A549 treated with Mapracorat at 1 μM for 4 hours (cell line): Measurements from ENCODE around the gene HCAR1. TPM values are rescaled to one million over a fixed set of nuclear protein-coding genes. Genes with fewer than 3 reads are reported as not detected.

Experiments used
- total RNA-seq: library from RNA; stranded (reverse); fragments of 200-300 nt; extraction: Qiagen RNA extraction; gene quantifications from 5 replicates; pipeline ENCODE4 v1.2.3, GENCODE V29; 2022

HCAR1 gene
- total RNA-seq = 0.02 to 0.06 TPM (median 0.05 TPM) in 3 of 5 replicates, not detected in the others

GRCh38 chr12:122730215-122731014 is at the start of gene HCAR1:
TSS of gene HCAR1 (minus strand) at chr12:122730844. CDS start at chr12:122730339, 505 bp downstream.

GRCh38 chr12:122752464-122753318 is 22.0 kb upstream of the HCAR1 start, which contains the start of gene DENR:
TSS of gene DENR (plus strand) at chr12:122752824. CDS start at chr12:122753702, 878 bp downstream.

GRCh38 chr12:122716658-122717057 is 14.0 kb downstream of the HCAR1 start, which contains the start of gene HCAR3:
TSS of gene HCAR3 (minus strand) at chr12:122716811. CDS start at chr12:122716737, 74 bp downstream.

GRCh38 chr12:122702890-122703611 is 27.6 kb downstream of the HCAR1 start, which contains the start of gene HCAR2:
TSS of gene HCAR2 (minus strand) at chr12:122703357. CDS start at chr12:122703283, 74 bp downstream.

Other genes starting within 250 kb of the HCAR1 start
- gene ZCCHC8, start 229.9 kb downstream of the HCAR1 start, total RNA-seq = 22.5 to 23.9 TPM (median 22.9 TPM) in 5 replicates
- 46.8 to 79.5 TPM (median 58.3 TPM) in 5 replicates for gene RSRC2, start 203.9 kb downstream of the HCAR1 start, total RNA-seq
- 20.4 to 24.6 TPM (median 22.8 TPM) in 5 replicates for gene KNTC1, start 203.6 kb downstream of the HCAR1 start, total RNA-seq
- 0.07 to 0.11 TPM (median 0.09 TPM) in 4 of 5 replicates, not detected in the other for gene HCAR2, start 27.5 kb downstream of the HCAR1 start, total RNA-seq
- 0.15 TPM in 1 of 5 replicates, not detected in the others for gene HCAR3, start 14.0 kb downstream of the HCAR1 start, total RNA-seq
- gene DENR, start 22.0 kb upstream of the HCAR1 start, total RNA-seq = 50.2 to 58.0 TPM (median 54.6 TPM) in 5 replicates
- gene CCDC62, start 43.7 kb upstream of the HCAR1 start, total RNA-seq = 0.06 to 0.07 TPM in 2 of 5 replicates, not detected in the others
- gene HIP1R, start 104.6 kb upstream of the HCAR1 start, total RNA-seq = 20.7 to 28.2 TPM (median 26.3 TPM) in 5 replicates
- 26.6 to 31.8 TPM (median 29.3 TPM) in 5 replicates for gene VPS37B, start 165.3 kb upstream of the HCAR1 start, total RNA-seq
- 10.2 to 12.8 TPM (median 11.7 TPM) in 5 replicates for gene ABCB9, start 235.6 kb upstream of the HCAR1 start, total RNA-seq
- gene OGFOD2, start 244.4 kb upstream of the HCAR1 start, total RNA-seq = 11.0 to 19.9 TPM (median 19.4 TPM) in 5 replicates
- 207 to 258 TPM (median 250 TPM) in 5 replicates for gene ARL6IP4, start 249.8 kb upstream of the HCAR1 start, total RNA-seq